ENCODE results near the gene CIAO2B.

- no peak for TF ChIP-seq POLR2A (IDR thresholded peaks at IDR 0.05)
- TF ChIP-seq, protein P1, sequence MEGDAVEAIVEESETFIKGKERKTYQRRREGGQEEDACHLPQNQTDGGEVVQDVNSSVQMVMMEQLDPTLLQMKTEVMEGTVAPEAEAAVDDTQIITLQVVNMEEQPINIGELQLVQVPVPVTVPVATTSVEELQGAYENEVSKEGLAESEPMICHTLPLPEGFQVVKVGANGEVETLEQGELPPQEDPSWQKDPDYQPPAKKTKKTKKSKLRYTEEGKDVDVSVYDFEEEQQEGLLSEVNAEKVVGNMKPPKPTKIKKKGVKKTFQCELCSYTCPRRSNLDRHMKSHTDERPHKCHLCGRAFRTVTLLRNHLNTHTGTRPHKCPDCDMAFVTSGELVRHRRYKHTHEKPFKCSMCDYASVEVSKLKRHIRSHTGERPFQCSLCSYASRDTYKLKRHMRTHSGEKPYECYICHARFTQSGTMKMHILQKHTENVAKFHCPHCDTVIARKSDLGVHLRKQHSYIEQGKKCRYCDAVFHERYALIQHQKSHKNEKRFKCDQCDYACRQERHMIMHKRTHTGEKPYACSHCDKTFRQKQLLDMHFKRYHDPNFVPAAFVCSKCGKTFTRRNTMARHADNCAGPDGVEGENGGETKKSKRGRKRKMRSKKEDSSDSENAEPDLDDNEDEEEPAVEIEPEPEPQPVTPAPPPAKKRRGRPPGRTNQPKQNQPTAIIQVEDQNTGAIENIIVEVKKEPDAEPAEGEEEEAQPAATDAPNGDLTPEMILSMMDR (IDR thresholded peaks at IDR 0.05), result no peak
Observed at GRCh38 chr16:66913711-66914110, 20.5 kb downstream of the CIAO2B start.

All from testis (tissue), 2 donors.